LHCN-M2 (cell line): ENCODE results near the gene LGALS13. TPM values are rescaled to one million over a fixed set of nuclear protein-coding genes. Genes with fewer than 3 reads are reported as not detected.
A peak's percentile ranks its signal among the peaks of the same experiment; 100 is the strongest.

Source experiments
- DNase-seq: peaks from one replicate; pipeline ENCODE4 v3.0.0-alpha.2; 2012; ENCODE audit warnings: low read depth
- polyA plus RNA-seq: library from polyadenylated mRNA; unstranded; fragments of >200 nt; gene quantifications from one replicate; pipeline ENCODE4 v1.2.1, GENCODE V29; 2012; ENCODE audit warnings: missing spikeins
- total RNA-seq: library from RNA; depleted of rRNA; stranded (reverse); fragments of >200 nt; gene quantifications from 2 replicates; pipeline ENCODE4 v1.2.3, GENCODE V29; 2014; rRNA removed

The LGALS13 gene
- total RNA-seq: not detected in 2 replicates
- not detected for polyA plus RNA-seq

- DNase-seq: no peak
Measured at GRCh38 chr19:39602224-39602623, at the start of gene LGALS13. TSS of gene LGALS13 (plus strand) at chr19:39602524. CDS start at chr19:39602569, 45 bp downstream.

GRCh38 chr19:39553082-39553652 lies 49.2 kb upstream of the LGALS13 start:
- DNase-seq: no peak

- DNase-seq: no peak
Measured at GRCh38 chr19:39554701-39555311, 47.5 kb upstream of the LGALS13 start.

GRCh38 chr19:39555883-39556282 lies 46.4 kb upstream of the LGALS13 start:
- no peak for DNase-seq

- DNase-seq: peak; percentile 26
Measured at GRCh38 chr19:39557811-39558623, 44.3 kb upstream of the LGALS13 start.

- DNase-seq: no peak
Measured at GRCh38 chr19:39558624-39559117, 43.7 kb upstream of the LGALS13 start.

GRCh38 chr19:39563408-39563807 lies 38.9 kb upstream of the LGALS13 start:
- peak; percentile 42 for DNase-seq

DNA sequence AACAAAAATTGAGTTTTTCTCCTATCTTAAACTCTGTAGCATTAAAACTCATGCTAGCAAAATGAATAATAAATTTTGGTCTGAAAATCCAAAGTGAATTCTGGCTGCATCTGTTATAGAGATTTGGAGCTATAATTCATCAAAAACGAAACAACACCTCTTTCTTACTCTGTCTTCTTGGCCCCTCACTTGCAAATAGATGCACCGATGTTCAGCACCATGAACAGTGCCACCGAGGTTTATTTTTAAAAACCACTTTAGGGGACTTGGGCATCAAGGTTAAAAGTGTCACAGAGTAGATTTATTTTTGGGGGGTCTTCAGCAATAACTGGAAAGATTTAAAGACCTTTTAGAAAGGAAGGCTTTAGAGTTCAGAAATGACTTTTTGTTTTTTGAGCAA lies 36.3 kb upstream of the LGALS13 start:
- DNase-seq: no peak

GRCh38 chr19:39568604-39569003 lies 33.7 kb upstream of the LGALS13 start:
- peak; percentile 11 for DNase-seq

DNA sequence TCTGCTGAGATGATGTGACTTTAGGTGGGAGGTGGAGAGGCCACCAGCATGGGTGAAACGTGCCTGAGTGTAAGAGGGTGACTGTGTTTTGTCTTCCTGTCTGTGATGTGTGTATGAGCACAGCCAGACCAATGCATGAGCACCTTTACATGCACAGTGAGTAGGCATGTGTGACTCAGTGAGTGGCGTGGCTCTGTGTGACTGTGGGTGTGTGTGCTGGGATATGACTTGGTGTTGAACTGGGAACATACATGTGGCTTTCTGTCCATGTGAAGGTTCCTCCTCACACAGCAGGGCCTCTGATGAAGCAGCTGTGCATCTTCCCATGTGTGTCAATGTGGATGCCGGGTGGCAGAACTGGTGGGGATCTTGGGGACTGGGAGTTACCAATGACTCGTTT lies 19.9 kb upstream of the LGALS13 start:
- no peak for DNase-seq

DNA sequence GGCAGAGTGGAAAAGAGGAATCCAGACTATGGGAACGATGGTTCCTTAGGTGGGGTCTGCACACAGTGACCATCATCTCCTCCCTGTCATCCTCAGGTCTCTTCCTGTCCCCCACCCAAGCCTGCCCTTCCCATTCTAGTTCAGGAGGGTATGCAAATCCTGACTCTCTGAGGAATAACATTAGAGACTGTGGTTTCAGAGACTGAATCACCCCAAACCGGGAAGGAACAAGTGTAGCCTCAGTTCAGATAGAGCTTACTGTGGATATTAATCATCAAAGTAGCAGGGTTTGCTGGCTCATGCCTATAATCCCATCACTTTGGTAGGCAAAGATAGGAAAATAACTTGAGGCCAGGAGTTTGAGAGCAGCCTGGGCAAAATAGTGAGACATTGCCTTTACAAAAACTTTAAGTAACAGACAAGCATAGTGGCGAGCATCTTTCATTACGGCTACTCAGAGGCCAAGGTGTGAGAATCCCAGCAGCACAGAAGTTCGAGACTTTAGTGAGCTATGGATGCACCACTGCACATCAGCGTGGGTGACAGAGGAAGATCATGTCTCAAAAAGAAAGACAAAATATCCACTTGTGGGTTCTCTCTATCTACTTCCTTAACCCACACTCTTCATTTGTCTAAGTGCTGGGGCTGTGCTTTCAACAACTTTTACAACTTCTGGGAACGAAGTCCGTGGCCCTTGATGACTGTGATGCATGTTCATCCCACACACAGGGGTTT lies 19.3 kb upstream of the LGALS13 start:
- DNase-seq: no peak

- DNase-seq: no peak
Measured at GRCh38 chr19:39587496-39587895, 14.8 kb upstream of the LGALS13 start.

- DNase-seq: no peak
Measured at GRCh38 chr19:39588066-39588465, 14.3 kb upstream of the LGALS13 start.

DNA sequence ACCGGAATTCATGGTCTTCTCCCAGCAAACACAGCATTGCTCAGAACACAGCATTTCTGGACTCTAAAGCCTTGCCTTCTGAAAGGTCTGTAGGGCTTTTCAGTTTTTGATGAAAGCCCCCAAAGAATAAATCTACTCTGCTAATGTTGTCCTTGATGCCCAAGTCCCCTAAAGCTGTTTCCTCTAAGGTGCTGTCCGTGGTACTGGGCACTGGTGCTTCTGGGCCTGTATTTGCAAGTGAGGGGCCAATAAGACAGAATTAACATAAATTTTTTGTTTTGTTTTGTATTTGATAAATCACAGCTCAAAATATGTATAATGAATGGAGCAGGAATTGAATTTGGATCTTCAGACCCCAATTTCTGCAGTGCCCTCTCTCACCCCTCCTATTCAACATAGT lies 12.1 kb upstream of the LGALS13 start:
- DNase-seq: peak; percentile 2

GRCh38 chr19:39592381-39592780 lies 9.9 kb upstream of the LGALS13 start:
- DNase-seq: no peak

DNA sequence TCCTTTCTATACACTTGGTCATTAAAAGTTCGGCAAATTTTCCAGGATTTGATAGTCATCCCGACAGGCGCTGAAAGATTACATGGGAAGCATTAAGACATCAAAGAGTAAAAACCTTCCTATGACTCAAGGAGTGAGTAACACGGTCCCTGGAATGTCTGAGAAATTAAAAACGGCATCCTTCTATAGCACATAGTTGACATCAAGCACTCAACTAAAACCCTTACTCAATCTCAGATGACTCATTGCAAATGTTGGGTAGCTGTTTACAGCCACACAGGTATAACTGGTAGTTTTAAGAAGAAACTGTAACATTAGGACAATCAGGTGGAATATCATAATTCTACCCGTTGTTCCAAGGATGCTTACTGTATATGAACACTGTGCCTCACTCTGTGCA lies 6.4 kb upstream of the LGALS13 start:
- no peak for DNase-seq

DNA sequence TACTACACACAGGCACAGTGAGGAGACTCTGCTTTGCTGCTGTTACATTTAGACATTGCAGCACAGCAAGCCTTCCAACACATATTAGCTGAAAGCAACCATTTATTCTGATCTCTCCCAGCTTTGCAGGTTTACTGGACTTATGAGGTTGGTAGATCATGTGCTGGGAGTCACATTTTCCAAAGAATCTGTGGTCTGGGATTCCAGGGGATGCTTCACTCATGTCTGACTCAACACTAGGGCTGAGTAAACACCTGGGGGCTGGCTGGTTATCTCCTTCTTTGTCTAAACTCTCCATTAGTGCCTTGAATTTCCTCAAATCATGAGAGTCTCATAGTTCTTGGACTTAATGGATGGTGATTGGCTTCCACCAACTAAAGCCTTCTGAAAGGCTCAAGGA lies 5.4 kb upstream of the LGALS13 start:
- DNase-seq: no peak

GRCh38 chr19:39599116-39599515 lies 3.2 kb upstream of the LGALS13 start:
- DNase-seq: peak; percentile 36

DNA sequence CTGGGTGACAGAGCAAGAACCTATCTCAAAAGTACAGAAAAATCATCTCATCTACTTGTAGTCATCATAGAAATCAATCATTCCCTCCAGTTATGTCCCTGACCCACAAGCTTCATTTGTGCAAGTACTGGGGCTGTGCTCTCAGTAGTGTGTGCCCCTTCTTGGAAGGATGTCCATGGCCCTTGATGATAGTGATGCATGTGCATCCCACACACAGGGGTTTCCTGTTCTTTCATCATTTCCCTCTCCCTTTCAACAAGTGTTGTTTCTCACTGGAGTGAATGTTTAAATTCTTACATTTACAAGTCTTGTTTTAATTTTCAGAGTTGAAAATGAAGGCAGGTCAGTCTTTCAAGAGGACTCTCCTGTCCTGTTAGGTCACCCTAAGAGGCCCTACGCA lies 1.5 kb downstream of the LGALS13 start:
- no peak for DNase-seq

DNA sequence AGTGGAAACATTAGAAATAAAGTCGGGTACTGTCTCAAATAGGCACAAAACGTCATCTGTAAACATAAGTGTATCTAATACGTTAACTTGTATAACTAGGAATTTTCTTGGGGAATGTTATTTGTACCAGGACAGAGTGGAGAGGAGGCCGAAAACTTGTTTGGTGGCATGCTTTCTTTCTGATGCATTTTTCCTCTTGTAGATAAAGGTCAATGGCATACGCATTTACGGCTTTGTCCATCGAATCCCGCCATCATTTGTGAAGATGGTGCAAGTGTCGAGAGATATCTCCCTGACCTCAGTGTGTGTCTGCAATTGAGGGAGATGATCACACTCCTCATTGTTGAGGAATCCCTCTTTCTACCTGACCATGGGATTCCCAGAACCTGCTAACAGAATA lies 4.7 kb downstream of the LGALS13 start:
- DNase-seq: no peak

- no peak for DNase-seq
Measured at GRCh38 chr19:39607561-39607960, 5.2 kb downstream of the LGALS13 start.

- no peak for DNase-seq
Measured at GRCh38 chr19:39613597-39613996, 11.3 kb downstream of the LGALS13 start.
